Hair follicular keratinocyte (primary cell): ENCODE results near the gene TCF15. TPM values are rescaled to one million over a fixed set of nuclear protein-coding genes. Genes with fewer than 3 reads are reported as not detected.

Experiments
- total RNA-seq: library from RNA; depleted of rRNA; stranded (reverse); fragments of >200 nt; gene quantifications from 2 replicates; pipeline ENCODE4 v1.2.3, GENCODE V29; 2015

Gene TCF15
- total RNA-seq, result not detected in 2 replicates

DNA sequence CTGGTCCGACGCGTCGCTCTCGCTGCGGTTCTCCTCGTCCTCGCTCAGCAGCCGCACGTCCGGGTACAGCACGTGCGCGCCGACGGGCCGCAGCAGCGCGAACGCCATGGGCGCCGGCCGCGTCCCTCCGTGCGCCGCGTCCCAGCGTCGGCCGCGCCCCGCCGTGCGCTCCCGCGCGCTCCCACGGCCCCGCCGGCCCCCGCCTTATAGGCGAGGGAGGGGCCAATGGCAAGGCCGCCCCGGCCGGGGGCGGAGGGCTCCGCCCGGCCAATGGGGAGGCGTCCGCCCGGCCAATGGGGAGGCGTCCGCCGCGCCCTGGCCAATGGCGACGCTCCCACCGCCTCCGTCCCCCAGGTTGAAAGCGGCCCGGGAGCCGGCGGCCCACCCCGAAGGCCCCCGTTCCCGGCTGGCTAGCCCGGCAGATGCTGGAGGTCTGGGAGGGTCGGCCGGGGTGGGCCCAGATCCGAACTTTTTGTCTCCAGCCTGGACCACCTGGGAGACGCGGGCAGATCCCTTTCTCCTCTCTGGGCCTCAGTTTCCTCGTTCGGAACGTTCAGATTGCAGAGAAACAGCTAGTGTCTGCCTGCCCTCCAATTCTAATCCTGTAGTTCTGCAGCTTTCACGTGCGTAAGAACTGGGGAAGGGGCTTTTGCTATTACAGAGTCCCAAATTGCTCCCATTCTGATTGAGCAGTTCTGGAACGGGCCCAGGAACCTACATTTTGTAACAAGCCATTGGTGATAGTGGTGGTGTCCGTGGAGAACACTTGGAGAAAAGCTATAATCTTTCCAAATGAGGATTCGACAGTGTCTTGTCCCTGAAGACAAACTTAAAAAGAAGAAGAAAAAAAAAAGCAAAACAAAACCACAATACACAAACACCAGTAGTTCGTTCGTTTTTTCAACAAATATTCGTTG, at the start of gene TCF15:
TCF15 (minus strand) TSS at position 180 of the 917 bp plus-strand sequence; CDS start at position 108, 72 bp downstream.

GRCh38 chr20:653110-653589, 43.0 kb upstream of the TCF15 start, which contains the start of gene SRXN1:
TSS of gene SRXN1 (minus strand) at chr20:653200. CDS start at chr20:653185, 15 bp downstream.

Other genes starting within 250 kb of the TCF15 start
- gene TRIB3, start 229.5 kb downstream of the TCF15 start, total RNA-seq, result 309 and 564 TPM in 2 replicates
- 190 and 417 TPM in 2 replicates for gene RBCK1, start 202.0 kb downstream of the TCF15 start, total RNA-seq
- 21.2 and 31.8 TPM in 2 replicates for gene TBC1D20, start 147.8 kb downstream of the TCF15 start, total RNA-seq
- 84.4 and 133 TPM in 2 replicates for gene CSNK2A1, start 66.5 kb downstream of the TCF15 start, total RNA-seq
- gene SRXN1, start 42.9 kb upstream of the TCF15 start, total RNA-seq, result 91.5 and 92.3 TPM in 2 replicates
- not detected in 2 replicates for gene SCRT2, start 65.5 kb upstream of the TCF15 start, total RNA-seq
- gene SLC52A3, start 158.2 kb upstream of the TCF15 start, total RNA-seq, result not detected in 2 replicates
- gene FAM110A, start 223.4 kb upstream of the TCF15 start, total RNA-seq, result 28.4 and 32.0 TPM in 2 replicates